Epithelial cell of proximal tubule (primary cell): ENCODE measurements around the gene SMIM27. TPM values are rescaled to one million over a fixed set of nuclear protein-coding genes. Genes with fewer than 3 reads are reported as not detected.
A peak's percentile ranks its signal among the peaks of the same experiment; 100 is the strongest.

Experiments used
- DNase-seq: peaks from one replicate; pipeline ENCODE4 v3.0.0-alpha.2; 2011; ENCODE audit warnings: low read depth
- H3K4me3 ChIP-seq: 2 replicates; pipeline ENCODE4 v1.5.1; 2011; ENCODE audit warnings: low read depth, mild to moderate bottlenecking, low read length
- total RNA-seq: library from RNA; depleted of rRNA; stranded (reverse); fragments of >200 nt; gene quantifications from 2 replicates; pipeline ENCODE4 v1.2.3, GENCODE V29; 2015
- TF ChIP-seq, protein P1 (sequence below): conservative IDR thresholded peaks from 2 replicates; pipeline ENCODE4 v1.5.1; 2012; ENCODE audit warnings: low read depth, mild to moderate bottlenecking, low read length

Gene SMIM27
- total RNA-seq, 1 donor from 2014 or later, result 8.7 TPM

DNA sequence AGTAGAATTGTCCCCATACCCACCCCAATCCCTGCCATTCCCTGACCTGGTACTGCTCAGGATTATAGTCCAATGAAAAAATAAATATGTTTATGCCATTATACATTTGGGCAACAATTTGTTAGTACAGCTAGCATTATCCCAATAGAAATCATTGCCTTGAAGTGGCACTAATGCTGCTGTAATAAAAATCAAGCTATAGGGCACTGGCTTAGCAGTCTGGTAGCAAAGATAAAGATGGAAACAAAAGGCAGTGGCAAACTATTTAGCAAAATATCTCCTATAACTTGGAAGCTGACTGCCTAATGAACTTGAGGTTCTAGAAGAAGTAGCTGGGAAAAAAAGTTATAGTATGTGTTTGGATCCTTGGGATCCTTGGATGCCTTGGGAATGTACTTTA lies 2.5 kb downstream of the SMIM27 start:
- no peak overlapping the region for H3K4me3 ChIP-seq
- TF ChIP-seq, protein P1, sequence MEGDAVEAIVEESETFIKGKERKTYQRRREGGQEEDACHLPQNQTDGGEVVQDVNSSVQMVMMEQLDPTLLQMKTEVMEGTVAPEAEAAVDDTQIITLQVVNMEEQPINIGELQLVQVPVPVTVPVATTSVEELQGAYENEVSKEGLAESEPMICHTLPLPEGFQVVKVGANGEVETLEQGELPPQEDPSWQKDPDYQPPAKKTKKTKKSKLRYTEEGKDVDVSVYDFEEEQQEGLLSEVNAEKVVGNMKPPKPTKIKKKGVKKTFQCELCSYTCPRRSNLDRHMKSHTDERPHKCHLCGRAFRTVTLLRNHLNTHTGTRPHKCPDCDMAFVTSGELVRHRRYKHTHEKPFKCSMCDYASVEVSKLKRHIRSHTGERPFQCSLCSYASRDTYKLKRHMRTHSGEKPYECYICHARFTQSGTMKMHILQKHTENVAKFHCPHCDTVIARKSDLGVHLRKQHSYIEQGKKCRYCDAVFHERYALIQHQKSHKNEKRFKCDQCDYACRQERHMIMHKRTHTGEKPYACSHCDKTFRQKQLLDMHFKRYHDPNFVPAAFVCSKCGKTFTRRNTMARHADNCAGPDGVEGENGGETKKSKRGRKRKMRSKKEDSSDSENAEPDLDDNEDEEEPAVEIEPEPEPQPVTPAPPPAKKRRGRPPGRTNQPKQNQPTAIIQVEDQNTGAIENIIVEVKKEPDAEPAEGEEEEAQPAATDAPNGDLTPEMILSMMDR, result no peak

DNA sequence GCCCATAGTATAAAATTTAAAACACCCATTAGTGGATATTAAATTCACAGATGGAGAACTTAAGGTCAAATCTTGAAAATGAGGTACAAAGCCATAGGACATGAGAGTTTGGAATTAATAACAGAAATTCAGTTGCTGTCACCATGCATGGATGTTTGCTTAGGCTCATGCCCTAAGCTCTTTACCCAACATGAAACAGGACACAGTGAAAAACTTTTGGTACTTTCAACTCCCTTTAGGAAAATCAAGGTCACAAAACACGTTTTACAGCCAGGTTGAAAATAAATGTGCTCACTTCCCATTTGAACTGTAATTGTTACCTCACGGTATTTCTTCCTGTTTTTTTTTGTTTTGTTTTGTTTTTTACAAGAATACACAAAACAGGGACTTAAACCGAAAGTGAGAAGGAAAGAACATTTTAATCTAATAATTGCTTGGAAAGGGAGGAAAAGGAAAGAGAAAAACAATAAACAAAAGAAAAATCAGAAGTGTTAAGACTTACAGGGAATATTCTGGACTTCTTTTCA lies 6.3 kb downstream of the SMIM27 start:
- DNase-seq, result no peak
- TF ChIP-seq, protein P1, result no peak

More for the DNA sequence above, 2.5 kb downstream of the SMIM27 start:
- no peak for DNase-seq

DNA sequence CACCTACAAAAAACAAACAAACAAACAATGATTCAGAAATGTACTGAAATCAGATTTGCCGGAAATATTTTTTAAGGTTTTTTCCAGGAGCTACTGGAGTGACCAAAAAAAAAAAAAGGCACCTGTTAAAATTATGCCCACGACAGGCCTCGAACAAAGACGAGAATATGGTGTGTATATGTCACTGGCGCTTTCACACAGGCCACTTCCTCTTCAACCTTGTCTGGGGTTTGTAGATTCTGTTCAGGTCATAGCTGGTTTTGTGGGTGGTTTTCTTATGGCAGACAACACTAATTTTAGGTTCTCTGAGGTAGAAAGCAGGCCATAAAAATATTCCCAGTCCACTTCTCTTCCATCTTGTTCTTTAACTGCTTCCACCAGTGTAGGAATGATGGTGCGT lies 13.8 kb downstream of the SMIM27 start:
- H3K4me3 ChIP-seq, result no peak overlapping the region
- TF ChIP-seq, protein P1, result no peak
- no peak for DNase-seq

More for the DNA sequence above, 6.3 kb downstream of the SMIM27 start:
- no peak overlapping the region for H3K4me3 ChIP-seq

DNA sequence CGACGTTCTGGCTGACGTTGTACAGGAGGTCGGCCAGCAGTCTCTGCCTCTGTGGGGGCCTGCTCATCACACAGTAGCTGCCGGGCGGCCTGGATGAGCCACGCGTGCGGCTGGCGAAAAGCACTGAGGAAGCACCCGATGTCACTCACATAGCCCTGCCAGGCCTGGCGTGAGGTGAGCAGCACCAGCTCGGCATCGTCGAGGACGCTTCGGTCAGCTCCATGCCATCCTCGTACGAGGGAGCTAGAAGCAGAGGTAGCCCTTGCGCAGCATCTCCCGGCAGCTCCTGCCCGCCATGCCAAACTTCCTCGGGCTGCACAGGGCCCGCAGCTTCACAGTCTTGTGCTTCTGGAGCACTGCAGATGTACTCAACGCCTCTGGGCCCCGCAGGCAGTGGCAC lies 14.6 kb downstream of the SMIM27 start:
- no peak overlapping the region for H3K4me3 ChIP-seq
- DNase-seq, result no peak
- TF ChIP-seq, protein P1, result no peak

DNA sequence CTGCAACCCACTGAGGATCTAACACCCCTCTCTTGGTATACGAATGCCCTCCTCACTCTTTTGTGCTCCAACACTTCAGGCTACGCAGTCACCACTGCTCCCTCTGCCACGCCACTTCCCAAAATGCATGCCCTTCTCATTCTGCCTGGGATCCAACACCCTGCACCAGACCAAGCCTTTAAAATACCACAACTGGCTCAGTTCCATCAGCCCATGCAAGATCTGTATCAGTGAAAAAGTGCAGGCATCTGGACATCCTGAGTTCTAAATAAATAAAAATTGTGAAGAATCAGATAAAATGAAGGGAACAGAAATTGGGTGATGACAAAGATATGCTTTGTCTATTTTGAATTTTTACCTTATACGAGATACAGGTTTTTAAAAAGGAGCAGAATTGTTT lies 18.1 kb downstream of the SMIM27 start:
- no peak for DNase-seq
- H3K4me3 ChIP-seq, result no peak overlapping the region
- TF ChIP-seq, protein P1, result no peak

DNA sequence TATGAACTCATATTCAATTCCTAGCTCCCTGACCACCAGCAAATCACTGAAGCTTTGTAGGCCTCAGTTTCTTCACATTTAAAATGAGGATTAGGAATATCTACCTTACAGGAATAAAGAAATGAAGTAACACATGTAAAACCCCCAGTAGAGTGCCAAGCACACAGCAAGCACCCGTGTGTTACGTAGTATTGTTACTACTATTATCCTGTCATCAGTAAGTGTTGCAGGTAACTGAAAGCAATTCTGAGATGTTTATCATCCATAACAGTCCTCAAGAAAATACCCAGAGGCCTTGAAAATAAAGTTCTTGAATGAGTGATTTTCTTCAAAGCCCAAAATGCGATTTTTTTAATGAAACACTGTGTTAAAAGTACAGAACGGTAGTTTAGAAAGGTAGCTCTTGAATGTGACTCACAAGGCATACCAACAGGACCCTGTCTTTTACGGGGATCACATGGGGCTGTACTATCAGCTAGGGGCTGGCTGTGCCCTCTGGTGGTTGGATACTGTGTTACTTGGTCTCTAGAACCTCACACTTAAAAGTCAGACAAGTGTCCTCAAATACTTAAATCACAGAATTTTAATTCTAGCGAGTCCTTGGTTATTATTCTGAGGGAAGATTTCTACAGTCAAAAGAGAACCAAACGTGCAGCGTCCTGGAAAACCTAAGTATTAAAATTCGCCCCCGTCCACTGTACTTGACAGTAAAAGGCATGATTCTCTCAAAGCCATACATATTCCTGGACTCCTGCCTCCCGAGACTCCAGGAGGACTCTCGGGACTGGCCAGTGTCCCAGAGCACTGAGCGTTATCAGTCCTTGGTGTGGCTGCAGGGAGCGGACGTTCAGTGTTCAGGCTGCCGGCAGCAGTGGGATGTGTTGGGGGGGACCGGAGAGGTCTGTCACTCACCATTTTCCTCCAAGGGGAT lies 20.1 kb downstream of the SMIM27 start:
- TF ChIP-seq, protein P1, result peak; percentile 90
- peak overlapping the region; percentile 99 for H3K4me3 ChIP-seq
- no peak for DNase-seq
